VCaP (cell line): ENCODE data around the gene VPS26A.

Source experiments
- H3K27ac ChIP-seq: fragments of 450-650 bp; 2 replicates; pipeline ENCODE4 v1.5.1; 2017
- TF ChIP-seq, protein P1 (sequence below): fragments of 450-650 bp; conservative IDR thresholded peaks from 2 replicates; pipeline ENCODE4 v1.5.1; 2017; ENCODE audit warnings: mild to moderate bottlenecking, moderate library complexity

The VPS26A gene

DNA sequence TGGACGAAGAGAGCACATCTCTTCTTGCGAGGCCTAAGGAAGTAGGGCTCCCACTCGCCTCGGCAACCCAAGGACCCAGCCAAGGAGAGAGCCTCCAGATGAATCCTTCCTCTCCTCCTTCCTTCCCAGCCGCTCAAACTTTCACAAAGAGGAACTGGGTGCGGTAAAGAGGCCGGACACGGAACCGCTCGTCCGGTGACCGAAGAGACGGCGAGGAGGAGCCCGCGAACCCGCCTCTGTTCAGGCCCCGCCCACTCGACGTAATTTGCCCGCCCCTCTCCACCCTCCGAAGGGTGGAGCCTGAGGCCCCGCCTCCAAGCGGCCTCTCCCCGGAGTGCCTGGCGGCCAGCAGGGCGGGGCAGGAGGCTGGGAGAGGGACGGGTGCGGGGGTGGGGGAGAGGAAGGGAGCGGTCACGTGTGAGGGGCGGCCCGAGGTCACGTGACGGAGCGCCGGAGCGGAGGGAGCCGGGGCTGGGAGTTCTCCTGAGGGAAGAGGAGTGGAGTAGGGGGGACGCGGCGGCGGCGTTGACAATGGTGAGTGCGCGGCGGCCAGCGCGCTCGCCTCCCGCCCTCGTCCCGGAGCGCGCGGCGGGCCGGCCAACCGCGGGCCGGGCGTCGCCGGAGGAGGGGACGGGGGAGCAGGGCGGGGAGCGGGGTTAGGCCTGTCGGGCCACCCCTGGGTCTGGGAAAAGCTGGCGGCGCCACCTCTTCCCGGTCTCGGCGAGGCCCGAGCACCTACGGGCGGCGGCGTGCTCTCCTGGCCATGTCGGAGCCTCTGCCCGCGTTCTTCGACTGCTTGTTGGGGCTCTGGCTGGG, at the start of gene VPS26A:
Gene VPS26A, plus strand, starts transcription at position 432 of the 816 bp plus-strand sequence. Its CDS starts 100 bp downstream, at position 532.
- peak within 1 kb of the TSS; percentile 88 for H3K27ac ChIP-seq
- TF ChIP-seq, protein P1, sequence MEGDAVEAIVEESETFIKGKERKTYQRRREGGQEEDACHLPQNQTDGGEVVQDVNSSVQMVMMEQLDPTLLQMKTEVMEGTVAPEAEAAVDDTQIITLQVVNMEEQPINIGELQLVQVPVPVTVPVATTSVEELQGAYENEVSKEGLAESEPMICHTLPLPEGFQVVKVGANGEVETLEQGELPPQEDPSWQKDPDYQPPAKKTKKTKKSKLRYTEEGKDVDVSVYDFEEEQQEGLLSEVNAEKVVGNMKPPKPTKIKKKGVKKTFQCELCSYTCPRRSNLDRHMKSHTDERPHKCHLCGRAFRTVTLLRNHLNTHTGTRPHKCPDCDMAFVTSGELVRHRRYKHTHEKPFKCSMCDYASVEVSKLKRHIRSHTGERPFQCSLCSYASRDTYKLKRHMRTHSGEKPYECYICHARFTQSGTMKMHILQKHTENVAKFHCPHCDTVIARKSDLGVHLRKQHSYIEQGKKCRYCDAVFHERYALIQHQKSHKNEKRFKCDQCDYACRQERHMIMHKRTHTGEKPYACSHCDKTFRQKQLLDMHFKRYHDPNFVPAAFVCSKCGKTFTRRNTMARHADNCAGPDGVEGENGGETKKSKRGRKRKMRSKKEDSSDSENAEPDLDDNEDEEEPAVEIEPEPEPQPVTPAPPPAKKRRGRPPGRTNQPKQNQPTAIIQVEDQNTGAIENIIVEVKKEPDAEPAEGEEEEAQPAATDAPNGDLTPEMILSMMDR = peak; percentile 24

DNA sequence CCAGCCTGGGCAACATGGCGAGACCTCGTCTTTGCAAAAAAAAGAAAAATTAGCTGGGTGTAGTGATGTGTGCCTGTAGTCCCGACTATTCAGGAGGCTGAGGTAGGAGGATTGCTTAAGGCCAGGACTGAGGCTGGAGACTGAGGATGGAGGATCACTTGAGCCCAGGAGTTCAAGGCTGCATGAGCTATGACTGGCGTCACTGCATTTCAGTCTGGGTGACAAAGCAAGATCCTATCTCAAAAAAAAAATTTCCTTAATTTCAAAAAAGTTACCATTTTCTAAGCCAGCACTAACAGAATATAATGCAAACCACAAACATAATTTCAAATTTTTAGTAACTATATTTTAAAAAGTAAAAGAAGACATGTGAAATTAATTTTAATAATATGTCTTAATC, 49.4 kb upstream of the VPS26A start:
- no peak overlapping the region for H3K27ac ChIP-seq
- TF ChIP-seq, protein P1 = no peak

DNA sequence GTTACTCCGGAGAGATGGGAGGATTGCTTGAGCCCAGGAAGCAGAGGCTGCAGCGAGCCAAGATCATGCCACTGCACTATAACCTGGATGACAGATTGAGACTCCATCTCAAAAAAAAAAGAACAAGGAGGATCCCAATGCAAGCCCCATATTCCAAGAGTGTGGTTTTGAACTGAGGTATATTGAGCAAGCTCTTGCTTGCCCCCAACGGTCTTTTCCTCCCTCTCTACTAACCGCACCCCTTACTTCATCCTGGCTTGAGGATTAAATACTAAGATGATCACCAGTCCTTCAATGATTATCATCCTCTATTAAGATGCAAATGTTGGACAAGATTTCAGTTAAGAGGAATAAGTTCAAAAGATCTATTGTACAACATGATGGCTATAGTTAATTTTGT, 48.5 kb upstream of the VPS26A start:
- H3K27ac ChIP-seq = no peak overlapping the region

DNA sequence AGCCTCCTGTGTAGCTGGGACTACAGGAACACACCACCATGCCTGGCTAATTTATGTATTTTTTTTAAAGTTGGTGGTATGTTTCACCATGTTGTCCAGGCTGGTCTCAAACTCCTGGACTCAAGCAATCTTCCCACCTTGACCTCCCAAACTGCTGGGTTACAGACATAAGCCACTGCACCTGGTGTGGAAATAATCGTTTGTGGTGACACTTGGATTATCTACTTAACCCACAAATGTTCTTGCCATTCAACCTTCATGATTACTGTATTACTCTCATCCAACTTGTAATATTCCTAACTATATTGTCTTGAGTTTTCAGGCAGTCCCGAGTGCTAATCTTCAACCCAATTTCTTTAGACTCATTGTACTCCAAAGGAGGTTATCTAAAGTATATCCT, 45.7 kb upstream of the VPS26A start:
- H3K27ac ChIP-seq = no peak overlapping the region
- TF ChIP-seq, protein P1 = no peak

More for the DNA sequence above, 48.5 kb upstream of the VPS26A start:
- TF ChIP-seq, protein P1 = no peak

DNA sequence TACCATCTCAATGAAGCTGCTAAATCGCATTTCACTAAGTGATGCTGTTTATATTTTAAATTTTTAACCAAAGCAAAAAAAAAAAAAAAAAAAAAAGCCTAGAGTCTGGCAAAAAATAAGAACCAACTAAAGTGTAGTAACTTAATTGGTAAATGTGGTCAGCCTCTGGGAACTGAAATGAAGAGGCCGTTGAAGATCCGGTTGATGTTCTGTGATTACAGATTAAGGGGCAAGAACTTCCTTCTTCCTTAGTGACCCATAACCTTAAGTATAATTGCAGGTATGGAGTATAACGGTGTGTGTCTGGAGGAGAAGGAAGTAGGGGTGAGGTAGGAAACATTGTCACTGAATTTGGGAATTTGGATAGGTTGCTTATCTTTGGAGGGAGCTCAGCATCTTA, 43.8 kb upstream of the VPS26A start:
- TF ChIP-seq, protein P1 = no peak
- no peak overlapping the region for H3K27ac ChIP-seq

DNA sequence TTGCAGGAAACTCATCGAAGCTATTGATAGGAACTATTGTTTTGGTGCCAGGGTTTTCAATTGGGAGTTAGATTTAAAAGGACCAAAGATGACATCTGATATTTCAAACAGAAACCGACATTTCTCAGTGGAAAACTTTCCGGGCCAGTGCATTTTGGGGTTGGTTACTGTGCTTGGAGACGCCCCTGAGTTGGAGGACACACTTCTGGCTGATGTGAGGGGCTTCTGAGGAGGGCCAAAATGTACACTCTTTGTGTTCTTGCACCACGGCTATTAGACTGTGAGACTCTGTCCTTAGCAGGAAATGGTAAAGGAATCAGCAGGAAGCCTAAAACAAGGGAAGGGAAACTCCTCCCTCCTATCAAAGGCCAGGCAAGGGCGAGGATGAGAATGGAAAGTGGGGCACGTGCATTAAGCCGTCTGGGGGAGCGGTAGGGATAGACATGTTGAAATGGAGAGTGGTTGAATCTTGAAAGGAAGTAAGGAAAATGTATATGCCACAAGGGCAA, 37.9 kb upstream of the VPS26A start:
- no peak overlapping the region for H3K27ac ChIP-seq
- TF ChIP-seq, protein P1 = no peak

DNA sequence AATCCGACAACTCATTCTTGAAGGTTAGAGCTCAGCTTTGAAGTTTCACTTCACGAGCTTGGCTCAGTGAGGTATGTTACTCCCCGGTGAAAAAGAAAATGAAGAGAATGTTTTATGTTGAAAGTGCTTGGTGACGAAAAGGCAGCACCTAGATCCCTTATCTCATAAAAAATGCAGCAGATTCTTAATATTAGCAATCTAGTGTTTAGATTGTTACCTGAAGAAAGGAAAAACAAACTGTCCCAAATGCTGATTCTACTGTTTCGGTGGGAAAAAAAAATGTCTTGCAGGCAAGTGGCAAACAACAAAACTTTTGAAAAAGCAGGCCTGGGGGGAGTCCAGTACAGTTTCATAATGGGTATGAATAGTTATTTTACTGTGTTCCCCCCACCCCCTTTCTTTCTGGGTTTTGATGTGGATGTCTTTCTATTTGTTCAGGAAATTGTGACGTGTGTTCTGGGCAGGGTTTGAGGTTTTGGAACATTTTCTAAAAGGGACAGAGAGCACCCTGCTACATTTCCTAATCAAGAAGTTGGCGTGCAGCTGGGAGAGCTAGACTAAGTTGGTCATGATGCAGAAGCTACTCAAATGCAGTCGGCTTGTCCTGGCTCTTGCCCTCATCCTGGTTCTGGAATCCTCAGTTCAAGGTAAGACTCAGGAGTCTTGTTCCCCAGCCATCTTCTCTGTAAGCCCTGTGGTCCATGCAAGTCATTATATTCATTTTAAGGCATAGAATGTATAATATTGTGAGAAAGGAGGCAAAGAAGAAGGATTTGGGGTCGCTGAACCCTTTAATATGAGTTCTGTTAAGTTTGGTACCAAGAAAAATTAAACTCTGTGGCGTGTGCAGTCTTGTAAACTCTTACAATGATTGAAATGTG, 36.1 kb upstream of the VPS26A start, which contains the start of gene SRGN:
Gene SRGN, plus strand, starts transcription at position 514 of the 881 bp plus-strand sequence. Its CDS starts 55 bp downstream, at position 569.
- TF ChIP-seq, protein P1 = no peak
- H3K27ac ChIP-seq = no peak within 1 kb of the TSS
